K562 (cell line): Measurements from ENCODE around the gene GBX1. TPM values are rescaled to one million over a fixed set of nuclear protein-coding genes. Genes with fewer than 3 reads are reported as not detected.

ENCODE experiments used
- ATAC-seq: fragments of 200-7000 bp; cut with Tn5 transposase; 3 replicates; pipeline ENCODE4 v1.9.1; 2020; ENCODE audit warnings: moderate library complexity
- BruUV-seq: library from RNA; stranded (reverse); fragments of 400-500 nt; replicated peaks from 2 replicates; lab custom pipeline; 2021; lab: Mats Ljungman, UMichigan
- CTCF ChIA-PET: fragments of 300-600 bp; formaldehyde crosslinking; extraction: SDS; loops from one replicate; lab custom pipeline; 2021; ENCODE audit warnings: low intra/inter-chr PET ratio; lab: Yijun Ruan, JAX
- POLR2A ChIA-PET: fragments of 300-600, 350-650 bp; sonication (Branson Sonifier 250); formaldehyde crosslinking; extraction: SDS; loops from one replicate; lab custom pipeline; 2021; ENCODE audit warnings: antibody characterized with exemption, inconsistent platforms; lab: Yijun Ruan, JAX
- DNase-seq, 4 experiments: peaks; one replicate each; pipeline versions ENCODE4 v3.0.0 to v3.0.0-alpha.2; 2011 to 2018; ENCODE audit warnings: low spot score in 3 of 4, mixed read lengths in 3 of 4; ENCODE audit errors: extremely low read depth in 1 of 4
- FAIRE-seq: peaks from 2 replicates; lab custom pipeline; 2011; peaks lifted over from hg19 to GRCh38; lab: Jason Lieb, UNC
- H2AFZ ChIP-seq: 2 replicates; pipeline ENCODE4 v1.6.0; 2011; ENCODE audit warnings: low read depth, low read length, control low read depth, inconsistent platforms
- H3K27ac ChIP-seq: fragments of 200-600 bp; 3 replicates; pipeline ENCODE4 v1.8.0; 2011; ENCODE audit warnings: low read depth, mild to moderate bottlenecking, control low read depth, inconsistent platforms, low read length, moderate library complexity, mixed read lengths; ENCODE audit errors: extremely low read depth
- H3K27me3 ChIP-seq, 2 experiments: fragments of 300-600 bp in 1 of 2; 2 replicates in 1 of 2; 3 replicates in 1 of 2; pipeline versions ENCODE4 v1.6.0 to v1.8.0; 2011; ENCODE audit warnings: inconsistent platforms in 2 of 2, low read length in 2 of 2, mild to moderate bottlenecking in 1 of 2, mixed read lengths in 1 of 2, moderate library complexity in 1 of 2; ENCODE audit not compliant: control insufficient read depth in 2 of 2, insufficient read depth in 2 of 2
- H3K36me3 ChIP-seq: fragments of 300-600 bp; 3 replicates; pipeline ENCODE4 v1.8.0; 2011; ENCODE audit warnings: mild to moderate bottlenecking, low read length, inconsistent platforms; ENCODE audit not compliant: control insufficient read depth, insufficient read depth
- H3K4me1 ChIP-seq, 2 experiments: fragments of 200-600 bp in 1 of 2; replicated peaks in 1 of 2; 2 replicates in 1 of 2; 3 replicates in 1 of 2; pipeline versions ENCODE4 v1.5.1 to v1.8.0; 2011; ENCODE audit warnings: inconsistent platforms in 2 of 2, low read length in 2 of 2, mild to moderate bottlenecking in 1 of 2, mixed read lengths in 1 of 2, moderate library complexity in 1 of 2; ENCODE audit not compliant: control insufficient read depth in 2 of 2, insufficient read depth in 2 of 2
- H3K4me2 ChIP-seq: 2 replicates; pipeline ENCODE4 v1.6.1; 2011; ENCODE audit warnings: low read length, control low read depth, inconsistent platforms, mixed read lengths; ENCODE audit not compliant: insufficient read depth
- H3K4me3 ChIP-seq: fragments of 200-600 bp; sonication (generic), shearing (Covaris generic); 2 replicates; pipeline ENCODE4 v1.5.1; 2016; ENCODE audit warnings: control low read depth, inconsistent platforms
- H3K79me2 ChIP-seq: fragments of 200-600 bp; 3 replicates; pipeline ENCODE4 v1.8.0; 2011; ENCODE audit warnings: low read length, inconsistent platforms; ENCODE audit not compliant: control insufficient read depth, insufficient read depth
- H3K9ac ChIP-seq, 2 experiments: 2 replicates each; pipeline versions ENCODE4 v1.6.0 to v1.6.1; 2011; ENCODE audit warnings: low read depth in 2 of 2, low read length in 2 of 2, control low read depth in 1 of 2, inconsistent platforms in 1 of 2, mild to moderate bottlenecking in 1 of 2, mixed read lengths in 1 of 2; ENCODE audit not compliant: insufficient read depth in 1 of 2
- H3K9me1 ChIP-seq: one replicate; pipeline ENCODE4 v1.6.0; 2011; ENCODE audit warnings: inconsistent platforms, mild to moderate bottlenecking, low read length, moderate library complexity; ENCODE audit not compliant: control insufficient read depth, insufficient read depth
- H3K9me3 ChIP-seq: replicated peaks from 2 replicates; pipeline ENCODE4 v1.5.1; 2011; ENCODE audit warnings: low read depth, low read length, inconsistent platforms; ENCODE audit not compliant: control insufficient read depth, insufficient read depth
- H4K20me1 ChIP-seq: replicated peaks from 2 replicates; pipeline ENCODE4 v1.6.1; 2011; ENCODE audit warnings: low read length, inconsistent platforms, mixed read lengths; ENCODE audit not compliant: control insufficient read depth, insufficient read depth
- DACH1 ChIP-seq: fragments of 450-650 bp; IDR thresholded peaks from 2 replicates; pipeline ENCODE4 v1.6.1; 2018; ENCODE audit not compliant: partially characterized antibody
- E2F3 ChIP-seq: fragments of 250-450 bp; sonication (Bioruptor Pico); IDR thresholded peaks from 2 replicates; pipeline ENCODE4 v1.4.0; 2020; ENCODE audit warnings: mild to moderate bottlenecking
- EZH2 ChIP-seq: IDR thresholded peaks from 2 replicates; pipeline ENCODE4 v1.6.1; 2012; ENCODE audit warnings: low read depth, mild to moderate bottlenecking, inconsistent platforms, low read length, borderline replicate concordance
- HCFC1 ChIP-seq: IDR thresholded peaks from 2 replicates; pipeline ENCODE4 v1.6.1; 2012; ENCODE audit warnings: low read depth, low read length, improper control_type of control experiment
- MTA2 ChIP-seq: fragments of 450-650 bp; IDR thresholded peaks from 2 replicates; pipeline ENCODE4 v1.6.1; 2016; ENCODE audit warnings: low read depth
- TAF7 ChIP-seq: fragments of 450-650 bp; IDR thresholded peaks from 2 replicates; pipeline ENCODE4 v1.6.1; 2016; ENCODE audit warnings: missing genetic modification characterization, missing compliant biosample characterization
- ZFP36 ChIP-seq: fragments of 150-350 bp; IDR thresholded peaks from 2 replicates; pipeline ENCODE4 v1.6.1; 2018; ENCODE audit warnings: low read length, low read depth; ENCODE audit not compliant: partially characterized antibody
- ZNF57 ChIP-seq: fragments of 450-650 bp; formaldehyde crosslinking; IDR thresholded peaks from 2 replicates; pipeline ENCODE4 v1.4.0; 2020; ENCODE audit warnings: mild to moderate bottlenecking, moderate library complexity
- WGBS: fragments of 100-300 bp; shearing (Covaris generic); methylation state at CpG from one replicate; pipeline ENCODE4 v1.1.6; 2016; ENCODE audit warnings: low coverage, mixed read lengths; ENCODE audit not compliant: insufficient coverage; ENCODE audit errors: missing lambda C conversion rate; 5-methylcytosine and 5-hydroxymethylcytosine counted together
- in situ Hi-C: fragments of 300-500 bp; cut with MboI; formaldehyde crosslinking; loops from 4 replicates; pipeline ENCODE4 v1.15.0; 2018; ENCODE audit warnings: inconsistent platforms, mixed read lengths
- intact Hi-C: fragments of 100-400 bp; cut with micrococcal nuclease; formaldehyde crosslinking; loops from 2 replicates; pipeline ENCODE4 v1.14.2; 2022
- polyA plus RNA-seq, 8 experiments: library from polyadenylated mRNA; depleted of rRNA in 4 of 8; stranded (reverse) in 5 of 8; unstranded in 3 of 8; fragments of >200 nt; fragmentation: Nextera tagmentation in 2 of 8; fragmentation: Illumina TruSeq in 1 of 8; extraction: Ambion mirVana in 2 of 8; extraction: Trizol in 1 of 8; gene quantifications; 2 replicates each; pipeline versions ENCODE4 v1.2.1 to v1.2.3, GENCODE V29; 2011 to 2014; ENCODE audit warnings: inconsistent platforms in 1 of 8, missing spikeins in 1 of 8
- total RNA-seq, 7 experiments: library from RNA; depleted of rRNA in 6 of 7; stranded (reverse); fragments of >200 nt in 6 of 7; fragmentation: Illumina TruSeq in 2 of 7; extraction: Trizol in 2 of 7; gene quantifications; 2 replicates each; pipeline versions ENCODE4 v1.2.1 to v1.2.3, GENCODE V29; 2011 to 2021; ENCODE audit warnings: low replicate concordance in 1 of 7

The GBX1 gene
- total and polyA plus RNA-seq, 9 of the 15 experiments (the other 6 are each of a cell fraction or from before 2014, with no cell fraction given) = not detected

DNA sequence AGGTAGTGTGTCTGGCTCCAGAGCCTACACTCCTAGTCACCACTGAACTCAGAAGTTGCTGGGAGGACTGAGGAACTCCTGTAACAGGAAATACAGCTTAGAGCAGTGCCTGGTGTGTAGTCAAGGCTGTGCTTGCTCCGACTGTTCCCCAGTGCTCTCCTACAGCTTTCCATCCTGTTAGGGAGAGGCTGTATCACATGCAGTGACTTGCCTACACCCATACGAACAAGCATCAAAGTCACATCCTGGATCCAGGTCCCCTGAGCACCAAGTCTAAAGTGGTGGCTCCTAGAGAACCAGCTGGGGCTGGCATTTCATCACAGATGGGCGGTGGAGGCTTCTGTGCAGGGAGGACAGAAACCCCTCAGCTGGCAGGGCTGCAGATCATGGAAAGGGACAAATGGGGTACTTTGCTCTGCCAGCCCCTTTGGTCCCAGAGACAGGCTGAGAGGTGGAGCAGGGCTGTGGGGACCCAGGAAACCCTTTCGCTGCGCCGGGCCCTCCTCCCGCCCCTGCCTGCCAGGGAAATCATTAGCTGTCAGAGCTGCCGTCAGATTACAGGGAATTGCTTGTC is 11.9 kb upstream of the GBX1 start:
- WGBS = under 1% methylated on average over 8 of the region's 8 CpGs
- no peaks in the 10 kb centered on the region for H3K36me3 ChIP-seq
- intact Hi-C loops (loop anchor here (10.0 kb wide), 2 partner anchors 165 to 215 kb away; no protein-coding TSS in a partner anchor), in situ Hi-C loops (no loop called here)
- ChIA-PET POLR2A (interaction anchor here (0.7 to 1.4 kb wide), 3 partner anchors 10 to 85 kb away, joined by 3 to 4 read pairs (median 3); no protein-coding TSS in a partner anchor), CTCF (no interaction called here)
- no peak overlapping the region for H3K4me2 ChIP-seq
- no peak for FAIRE-seq
- no peak for DNase-seq
- H3K9ac ChIP-seq = no peak overlapping the region
- peaks cover 3% of the 10 kb centered on the region for H3K9me1 ChIP-seq
- H3K27me3 ChIP-seq = peaks cover 55 to 80% of the 10 kb centered on the region in 2 experiments
- TF ChIP-seq EZH2 (peak; percentile 59; the same call in 1 of the 2 replicates), E2F3 (no peak), DACH1 (peak; percentile 31)
- H4K20me1 ChIP-seq = peaks cover 16% of the 10 kb centered on the region; the same call in 1 of the 2 replicates
- no peak overlapping the region for H3K27ac ChIP-seq
- no peaks in the 10 kb centered on the region; the same call in 1 of the 2 replicates for H3K9me3 ChIP-seq
- H3K4me3 ChIP-seq = no peak overlapping the region
- no TSS peak for BruUV-seq
- H3K79me2 ChIP-seq = no peaks in the 10 kb centered on the region
- ATAC-seq = peak; percentile 12; the same call in 1 of the 3 replicates
- no peak overlapping the region for H2AFZ ChIP-seq
- peaks cover 0 to 18% of the 10 kb centered on the region in 2 experiments; a peak in 2 of 5 replicates for H3K4me1 ChIP-seq

- ATAC-seq (no peak), DNase-seq (no peak), FAIRE-seq (peak; percentile 64)
- Histone ChIP-seq H3K79me2 (no peaks in the 10 kb centered on the region), H3K4me3 (no peak overlapping the region), H3K9ac (no peak overlapping the region), H3K36me3 (no peaks in the 10 kb centered on the region), H3K27ac (no peak overlapping the region), H2AFZ (no peak overlapping the region), H3K27me3 (peaks cover 53 to 80% of the 10 kb centered on the region in 2 experiments), H4K20me1 (peaks cover 16% of the 10 kb centered on the region; the same call in 1 of the 2 replicates), H3K9me1 (peaks cover 3% of the 10 kb centered on the region), H3K4me1 (peaks cover 0 to 19% of the 10 kb centered on the region in 2 experiments; a peak in 2 of 5 replicates), H3K4me2 (no peak overlapping the region), H3K9me3 (no peaks in the 10 kb centered on the region)
- CTCF ChIA-PET = no interaction called here
- intact Hi-C loops (loop anchor here (10.0 kb wide), 2 partner anchors 164 to 214 kb away; no protein-coding TSS in a partner anchor), in situ Hi-C loops (no loop called here)
- no TSS peak for BruUV-seq
- POLR2A ChIA-PET = interaction anchor here (0.7 to 1.4 kb wide), 3 partner anchors 9 to 85 kb away, joined by 3 to 4 read pairs (median 3); no protein-coding TSS in a partner anchor
- WGBS = 3% methylated on average over 2 of the region's 2 CpGs
- TF ChIP-seq HCFC1 (no peak), ZNF57 (no peak), MTA2 (no peak), TAF7 (no peak), ZFP36 (peak; percentile 56)
Observed at GRCh38 chr7:151178831-151179230, 11.3 kb upstream of the GBX1 start.
